NCI-H2196 (cell line): ENCODE data around the gene STK32B.
"Not testable (repeated sequence)": the region's sequence is repeated elsewhere in the genome, so short reads cannot be mapped to it uniquely, and the experiment has no call there.

ENCODE experiments used
- DNase-seq: peaks from one replicate; lab custom pipeline; 2025; ENCODE audit not compliant: unreplicated experiment; lab: John Stamatoyannopoulos, UW

Gene STK32B

GRCh38 chr4:5066968-5067367, 15.7 kb downstream of the STK32B start:
- DNase-seq = not testable (repeated sequence)

GRCh38 chr4:5067908-5068307, 16.6 kb downstream of the STK32B start:
- no peak for DNase-seq

GRCh38 chr4:5069901-5070300, 18.6 kb downstream of the STK32B start:
- DNase-seq = no peak

- DNase-seq = no peak
Measured at GRCh38 chr4:5072948-5073347, 21.7 kb downstream of the STK32B start.

- DNase-seq = no peak
Measured at GRCh38 chr4:5078009-5078408, 26.7 kb downstream of the STK32B start.

GRCh38 chr4:5079581-5079980, 28.3 kb downstream of the STK32B start:
- DNase-seq = no peak

GRCh38 chr4:5081441-5081999, 30.2 kb downstream of the STK32B start:
- no peak for DNase-seq

GRCh38 chr4:5082376-5082775, 31.1 kb downstream of the STK32B start:
- DNase-seq = no peak

GRCh38 chr4:5084911-5085475, 33.7 kb downstream of the STK32B start:
- no peak for DNase-seq

- no peak for DNase-seq
Measured at GRCh38 chr4:5086535-5086934, 35.3 kb downstream of the STK32B start.

- DNase-seq = no peak
Measured at GRCh38 chr4:5096261-5096660, 45.0 kb downstream of the STK32B start.

- no peak for DNase-seq
Measured at GRCh38 chr4:5098176-5098575, 46.9 kb downstream of the STK32B start.

GRCh38 chr4:5100336-5100735, 49.1 kb downstream of the STK32B start:
- DNase-seq = no peak

- no peak for DNase-seq
Measured at GRCh38 chr4:5100986-5101385, 49.7 kb downstream of the STK32B start.

- DNase-seq = no peak
Measured at GRCh38 chr4:5101571-5101970, 50.3 kb downstream of the STK32B start.

- DNase-seq = no peak
Measured at GRCh38 chr4:5110901-5111300, 59.6 kb downstream of the STK32B start.

- no peak for DNase-seq
Measured at GRCh38 chr4:5112333-5113095, 61.2 kb downstream of the STK32B start.

GRCh38 chr4:5114950-5115349, 63.7 kb downstream of the STK32B start:
- DNase-seq = no peak

GRCh38 chr4:5118091-5118786, 67.0 kb downstream of the STK32B start:
- DNase-seq = no peak

- no peak for DNase-seq
Measured at GRCh38 chr4:5118994-5119835, 67.9 kb downstream of the STK32B start.

GRCh38 chr4:5120067-5120466, 68.8 kb downstream of the STK32B start:
- DNase-seq = no peak
